HCT116 (cell line): ENCODE results near the gene MTHFR. TPM values are rescaled to one million over a fixed set of nuclear protein-coding genes. Genes with fewer than 3 reads are reported as not detected.

Experiments
- ATAC-seq: fragments of 200-7000 bp; cut with Tn5 transposase; 2 replicates; pipeline ENCODE4 v1.9.1; 2020; ENCODE audit warnings: mild to moderate bottlenecking, moderate library complexity
- BruUV-seq: library from RNA; stranded (reverse); fragments of 400-500 nt; replicated peaks from 2 replicates; lab custom pipeline; 2021; lab: Mats Ljungman, UMichigan
- CTCF ChIA-PET: fragments of 300-600 bp; sonication (Branson Sonifier 250); formaldehyde crosslinking; loops from one replicate; lab custom pipeline; 2021; ENCODE audit warnings: antibody characterized with exemption; lab: Charles Lee
- POLR2A ChIA-PET: fragments of 300-600, 350-600 bp; sonication (Branson Sonifier 250); formaldehyde crosslinking; loops from one replicate; lab custom pipeline; 2021; ENCODE audit warnings: antibody characterized with exemption; lab: Charles Lee
- RAD21 ChIA-PET, 2 experiments: fragments of 300-600 bp; sonication (Branson Sonifier 250); formaldehyde crosslinking; loops; one replicate each; lab custom pipeline; 2023; ENCODE audit warnings: low total read pairs in 2 of 2; ENCODE audit not compliant: uncharacterized antibody in 2 of 2, unreplicated experiment in 2 of 2, low non-redundant PET in 1 of 2; lab: Charles Lee
- DNase-seq: peaks from one replicate; pipeline ENCODE4 v3.0.0-alpha.2; 2010; ENCODE audit warnings: low read depth, low spot score
- H2AFZ ChIP-seq: fragments of 200-600 bp; shearing (Covaris generic), sonication (generic); 2 replicates; pipeline ENCODE4 v1.6.1; 2017; ENCODE audit warnings: low read depth, mixed run types, mixed read lengths, antibody characterized with exemption, low read length; ENCODE audit not compliant: poor library complexity, severe bottlenecking
- H3K27ac ChIP-seq: 2 replicates; pipeline ENCODE4 v1.5.1; 2012; ENCODE audit warnings: low read depth, low read length
- H3K27me3 ChIP-seq: fragments of 200-600 bp; sonication (generic); 2 replicates; pipeline ENCODE4 v1.6.1; 2016; ENCODE audit warnings: mixed run types, low read length, mixed read lengths; ENCODE audit not compliant: insufficient read depth
- H3K36me3 ChIP-seq, 2 experiments: fragments of 200-500 bp in 1 of 2; fragments of 200-600 bp in 1 of 2; sonication (Bioruptor generic) in 1 of 2; sonication (generic) in 1 of 2; 2 replicates each; pipeline versions ENCODE4 v1.5.1 to v1.6.1; 2014 to 2016; ENCODE audit warnings: low read length in 2 of 2, inconsistent platforms in 1 of 2, mixed read lengths in 1 of 2, mixed run types in 1 of 2; ENCODE audit not compliant: insufficient read depth in 2 of 2, control insufficient read depth in 1 of 2
- H3K4me1 ChIP-seq, 2 experiments: fragments of 200-600 bp in 1 of 2; sonication (generic) in 1 of 2; 2 replicates each; pipeline versions ENCODE4 v1.5.1 to v1.6.1; 2012 to 2017; ENCODE audit warnings: low read length in 2 of 2, inconsistent platforms in 1 of 2, mild to moderate bottlenecking in 1 of 2, mixed read lengths in 1 of 2, mixed run types in 1 of 2, moderate library complexity in 1 of 2; ENCODE audit not compliant: insufficient read depth in 2 of 2, control insufficient read depth in 1 of 2
- H3K4me2 ChIP-seq: fragments of 200-600 bp; sonication (generic); 2 replicates; pipeline ENCODE4 v1.6.1; 2017; ENCODE audit warnings: mixed run types, low read length, mixed read lengths
- H3K4me3 ChIP-seq, 2 experiments: fragments of 200-600 bp in 1 of 2; sonication (generic) in 1 of 2; replicated peaks in 1 of 2; 2 replicates each; pipeline ENCODE4 v1.5.1; 2011 to 2016; ENCODE audit warnings: low read length in 2 of 2, control low read depth in 1 of 2, low read depth in 1 of 2, mild to moderate bottlenecking in 1 of 2, mixed read lengths in 1 of 2, mixed run types in 1 of 2
- H3K79me2 ChIP-seq: fragments of 200-600 bp; sonication (generic); 2 replicates; pipeline ENCODE4 v1.6.1; 2017; ENCODE audit warnings: mild to moderate bottlenecking, mixed run types, low read length, moderate library complexity, mixed read lengths; ENCODE audit not compliant: insufficient read depth
- H3K9ac ChIP-seq: fragments of 200-600 bp; sonication (generic); 2 replicates; pipeline ENCODE4 v1.6.1; 2016; ENCODE audit warnings: low read length, mixed read lengths
- H3K9me2 ChIP-seq: fragments of 200-600 bp; sonication (generic), shearing (Covaris generic); 2 replicates; pipeline ENCODE4 v1.6.1; 2017; ENCODE audit warnings: mixed run types, mild to moderate bottlenecking, moderate library complexity; ENCODE audit not compliant: insufficient read depth
- H3K9me3 ChIP-seq, 2 experiments: fragments of 200-500 bp in 1 of 2; fragments of 200-600 bp in 1 of 2; sonication (Bioruptor generic) in 1 of 2; sonication (generic) in 1 of 2; 2 replicates each; pipeline ENCODE4 v1.6.1; 2014 to 2017; ENCODE audit warnings: low read length in 2 of 2, mixed read lengths in 2 of 2, inconsistent platforms in 1 of 2, low read depth in 1 of 2, mild to moderate bottlenecking in 1 of 2, mixed run types in 1 of 2, moderate library complexity in 1 of 2; ENCODE audit not compliant: control insufficient read depth in 1 of 2, insufficient read depth in 1 of 2
- H4K20me1 ChIP-seq: fragments of 200-600 bp; sonication (generic), shearing (Covaris generic); 2 replicates; pipeline ENCODE4 v1.6.1; 2017; ENCODE audit warnings: mixed run types, mild to moderate bottlenecking, moderate library complexity; ENCODE audit not compliant: insufficient read depth
- ELF1 ChIP-seq: IDR thresholded peaks from 2 replicates; pipeline ENCODE4 v1.6.1; 2012; ENCODE audit warnings: low read depth, borderline replicate concordance
- EZH2phosphoT487 ChIP-seq: fragments of 200-600 bp; IDR thresholded peaks from 2 replicates; pipeline ENCODE4 v1.6.1; 2018; ENCODE audit warnings: antibody characterized with exemption, borderline replicate concordance
- JUND ChIP-seq: IDR thresholded peaks from 2 replicates; pipeline ENCODE4 v1.6.1; 2012
- RAD21 ChIP-seq: IDR thresholded peaks from 2 replicates; pipeline ENCODE4 v1.6.1; 2012; ENCODE audit warnings: low read depth, mild to moderate bottlenecking
- SIN3A ChIP-seq: IDR thresholded peaks from 2 replicates; pipeline ENCODE4 v1.6.1; 2012; ENCODE audit warnings: low read depth
- SP1 ChIP-seq: IDR thresholded peaks from 2 replicates; pipeline ENCODE4 v1.6.1; 2012; ENCODE audit warnings: low read depth
- TCF7L2 ChIP-seq: IDR thresholded peaks from 2 replicates; pipeline ENCODE4 v1.7.0; 2011; ENCODE audit warnings: borderline replicate concordance, inconsistent platforms; ENCODE audit not compliant: insufficient read depth, insufficient read length; ENCODE audit errors: extremely low read depth
- YY1 ChIP-seq: IDR thresholded peaks from 2 replicates; pipeline ENCODE4 v1.6.1; 2011; ENCODE audit warnings: low read length, low read depth, moderate library complexity, mild to moderate bottlenecking; ENCODE audit not compliant: insufficient replicate concordance; ENCODE audit errors: extremely low read depth
- ZNF274 ChIP-seq: fragments of 200-500 bp; sonication (Bioruptor generic); IDR thresholded peaks from 2 replicates; pipeline ENCODE4 v1.6.1; 2014; ENCODE audit warnings: mild to moderate bottlenecking, low read depth, low read length, inconsistent platforms
- intact Hi-C: fragments of 100-400 bp; cut with micrococcal nuclease; formaldehyde crosslinking; loops from 2 replicates; pipeline ENCODE4 v1.10.0; 2022
- total RNA-seq: library from RNA; stranded (reverse); gene quantifications from one replicate; pipeline ENCODE4 v1.2.1, GENCODE V29; 2021; ENCODE audit not compliant: unreplicated experiment
- TF ChIP-seq, protein P1 (sequence below), 3 experiments: fragments of 200-600 bp in 1 of 3; sonication (generic) in 1 of 3; IDR thresholded peaks in 2 of 3; conservative IDR thresholded peaks in 1 of 3; 2 replicates each; pipeline ENCODE4 v1.5.1; 2012 to 2017; ENCODE audit warnings: low read depth in 2 of 3, low read length in 2 of 3, antibody characterized with exemption in 1 of 3, borderline replicate concordance in 1 of 3, control low read depth in 1 of 3, mild to moderate bottlenecking in 1 of 3, mixed read lengths in 1 of 3, mixed run types in 1 of 3, moderate library complexity in 1 of 3; ENCODE audit not compliant: insufficient read depth in 1 of 3
- TF ChIP-seq, protein P2 (sequence below): IDR thresholded peaks from 2 replicates; pipeline ENCODE4 v1.6.1; 2011; ENCODE audit warnings: mild to moderate bottlenecking, low read length, moderate library complexity; ENCODE audit not compliant: insufficient replicate concordance; ENCODE audit errors: extremely low read depth
- TF ChIP-seq, protein P3 (sequence below): IDR thresholded peaks from 2 replicates; pipeline ENCODE4 v1.6.1; 2012; ENCODE audit warnings: low read depth
- TF ChIP-seq, protein P4 (sequence below): IDR thresholded peaks from 2 replicates; pipeline ENCODE4 v1.6.1; 2012

Gene MTHFR
- total RNA-seq, 1 experiment from 2014 or later: 20.9 TPM

DNA sequence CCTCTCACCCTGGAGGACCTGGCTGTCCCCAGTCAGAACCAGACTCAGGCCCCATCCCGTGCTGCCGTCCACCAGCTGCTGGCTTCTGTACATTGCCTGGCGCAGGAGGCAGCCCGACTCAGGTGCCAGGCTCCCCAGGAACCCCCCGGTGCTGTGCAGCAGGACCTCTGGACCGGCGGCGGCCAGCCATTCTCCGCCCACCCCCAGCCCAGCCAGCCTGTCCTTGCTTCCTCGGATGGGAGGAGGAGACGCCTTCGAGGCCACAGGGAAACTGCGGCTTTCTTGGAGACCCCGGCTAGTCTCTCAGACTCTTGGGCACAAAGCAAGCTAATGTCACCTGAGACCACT is 39.4 kb downstream of the MTHFR start:
- no peak overlapping the region for H3K27ac ChIP-seq
- ATAC-seq: no peak
- no peak overlapping the region for H3K4me2 ChIP-seq
- no peak for DNase-seq
- no peak overlapping the region for H2AFZ ChIP-seq
- no peaks in the 10 kb centered on the region for H3K79me2 ChIP-seq
- intact Hi-C loops: no loop called here
- no peaks in the 10 kb centered on the region for H3K9me3 ChIP-seq
- ChIA-PET RAD21 (no interaction called here), CTCF (no interaction called here), POLR2A (no interaction called here)
- no peak overlapping the region for H3K4me3 ChIP-seq
- TF ChIP-seq SP1: no peak
- TF ChIP-seq, protein P1, sequence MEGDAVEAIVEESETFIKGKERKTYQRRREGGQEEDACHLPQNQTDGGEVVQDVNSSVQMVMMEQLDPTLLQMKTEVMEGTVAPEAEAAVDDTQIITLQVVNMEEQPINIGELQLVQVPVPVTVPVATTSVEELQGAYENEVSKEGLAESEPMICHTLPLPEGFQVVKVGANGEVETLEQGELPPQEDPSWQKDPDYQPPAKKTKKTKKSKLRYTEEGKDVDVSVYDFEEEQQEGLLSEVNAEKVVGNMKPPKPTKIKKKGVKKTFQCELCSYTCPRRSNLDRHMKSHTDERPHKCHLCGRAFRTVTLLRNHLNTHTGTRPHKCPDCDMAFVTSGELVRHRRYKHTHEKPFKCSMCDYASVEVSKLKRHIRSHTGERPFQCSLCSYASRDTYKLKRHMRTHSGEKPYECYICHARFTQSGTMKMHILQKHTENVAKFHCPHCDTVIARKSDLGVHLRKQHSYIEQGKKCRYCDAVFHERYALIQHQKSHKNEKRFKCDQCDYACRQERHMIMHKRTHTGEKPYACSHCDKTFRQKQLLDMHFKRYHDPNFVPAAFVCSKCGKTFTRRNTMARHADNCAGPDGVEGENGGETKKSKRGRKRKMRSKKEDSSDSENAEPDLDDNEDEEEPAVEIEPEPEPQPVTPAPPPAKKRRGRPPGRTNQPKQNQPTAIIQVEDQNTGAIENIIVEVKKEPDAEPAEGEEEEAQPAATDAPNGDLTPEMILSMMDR (IDR thresholded peaks at IDR 0.05 in 2 of 3, conservative IDR thresholded peaks at IDR 0.05 in 1 of 3; ENCODE audit: borderline replicate concordance in 1 of 3, insufficient read depth in 1 of 3, low read depth in 2 of 3, low read length in 2 of 3): no peak
- TF ChIP-seq ELF1: no peak
- TF ChIP-seq, protein P2, sequence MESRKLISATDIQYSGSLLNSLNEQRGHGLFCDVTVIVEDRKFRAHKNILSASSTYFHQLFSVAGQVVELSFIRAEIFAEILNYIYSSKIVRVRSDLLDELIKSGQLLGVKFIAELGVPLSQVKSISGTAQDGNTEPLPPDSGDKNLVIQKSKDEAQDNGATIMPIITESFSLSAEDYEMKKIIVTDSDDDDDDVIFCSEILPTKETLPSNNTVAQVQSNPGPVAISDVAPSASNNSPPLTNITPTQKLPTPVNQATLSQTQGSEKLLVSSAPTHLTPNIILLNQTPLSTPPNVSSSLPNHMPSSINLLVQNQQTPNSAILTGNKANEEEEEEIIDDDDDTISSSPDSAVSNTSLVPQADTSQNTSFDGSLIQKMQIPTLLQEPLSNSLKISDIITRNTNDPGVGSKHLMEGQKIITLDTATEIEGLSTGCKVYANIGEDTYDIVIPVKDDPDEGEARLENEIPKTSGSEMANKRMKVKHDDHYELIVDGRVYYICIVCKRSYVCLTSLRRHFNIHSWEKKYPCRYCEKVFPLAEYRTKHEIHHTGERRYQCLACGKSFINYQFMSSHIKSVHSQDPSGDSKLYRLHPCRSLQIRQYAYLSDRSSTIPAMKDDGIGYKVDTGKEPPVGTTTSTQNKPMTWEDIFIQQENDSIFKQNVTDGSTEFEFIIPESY: no peak
- TF ChIP-seq EZH2phosphoT487: no peak
- TF ChIP-seq JUND: no peak
- no peak for TF ChIP-seq TCF7L2
- TF ChIP-seq, protein P3, sequence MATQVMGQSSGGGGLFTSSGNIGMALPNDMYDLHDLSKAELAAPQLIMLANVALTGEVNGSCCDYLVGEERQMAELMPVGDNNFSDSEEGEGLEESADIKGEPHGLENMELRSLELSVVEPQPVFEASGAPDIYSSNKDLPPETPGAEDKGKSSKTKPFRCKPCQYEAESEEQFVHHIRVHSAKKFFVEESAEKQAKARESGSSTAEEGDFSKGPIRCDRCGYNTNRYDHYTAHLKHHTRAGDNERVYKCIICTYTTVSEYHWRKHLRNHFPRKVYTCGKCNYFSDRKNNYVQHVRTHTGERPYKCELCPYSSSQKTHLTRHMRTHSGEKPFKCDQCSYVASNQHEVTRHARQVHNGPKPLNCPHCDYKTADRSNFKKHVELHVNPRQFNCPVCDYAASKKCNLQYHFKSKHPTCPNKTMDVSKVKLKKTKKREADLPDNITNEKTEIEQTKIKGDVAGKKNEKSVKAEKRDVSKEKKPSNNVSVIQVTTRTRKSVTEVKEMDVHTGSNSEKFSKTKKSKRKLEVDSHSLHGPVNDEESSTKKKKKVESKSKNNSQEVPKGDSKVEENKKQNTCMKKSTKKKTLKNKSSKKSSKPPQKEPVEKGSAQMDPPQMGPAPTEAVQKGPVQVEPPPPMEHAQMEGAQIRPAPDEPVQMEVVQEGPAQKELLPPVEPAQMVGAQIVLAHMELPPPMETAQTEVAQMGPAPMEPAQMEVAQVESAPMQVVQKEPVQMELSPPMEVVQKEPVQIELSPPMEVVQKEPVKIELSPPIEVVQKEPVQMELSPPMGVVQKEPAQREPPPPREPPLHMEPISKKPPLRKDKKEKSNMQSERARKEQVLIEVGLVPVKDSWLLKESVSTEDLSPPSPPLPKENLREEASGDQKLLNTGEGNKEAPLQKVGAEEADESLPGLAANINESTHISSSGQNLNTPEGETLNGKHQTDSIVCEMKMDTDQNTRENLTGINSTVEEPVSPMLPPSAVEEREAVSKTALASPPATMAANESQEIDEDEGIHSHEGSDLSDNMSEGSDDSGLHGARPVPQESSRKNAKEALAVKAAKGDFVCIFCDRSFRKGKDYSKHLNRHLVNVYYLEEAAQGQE: no peak
- no peak for TF ChIP-seq YY1
- TF ChIP-seq SIN3A: no peak
- TF ChIP-seq, protein P4, sequence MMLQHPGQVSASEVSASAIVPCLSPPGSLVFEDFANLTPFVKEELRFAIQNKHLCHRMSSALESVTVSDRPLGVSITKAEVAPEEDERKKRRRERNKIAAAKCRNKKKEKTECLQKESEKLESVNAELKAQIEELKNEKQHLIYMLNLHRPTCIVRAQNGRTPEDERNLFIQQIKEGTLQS: no peak
- TF ChIP-seq ZNF274: no peak
- TF ChIP-seq RAD21: no peak
- H4K20me1 ChIP-seq: no peaks in the 10 kb centered on the region
- H3K9me2 ChIP-seq: no peaks in the 10 kb centered on the region
- no peaks in the 10 kb centered on the region for H3K27me3 ChIP-seq
- BruUV-seq: no TSS peak
- no peak overlapping the region for H3K9ac ChIP-seq
- H3K36me3 ChIP-seq: no peaks in the 10 kb centered on the region
- H3K4me1 ChIP-seq: peaks cover 0 to 11% of the 10 kb centered on the region in 2 experiments; a peak in 1 of 4 replicates
